ENCODE data around the gene OR5J2. TPM values are rescaled to one million over a fixed set of nuclear protein-coding genes. Genes with fewer than 3 reads are reported as not detected.
"Not testable (repeated sequence)": the region's sequence is repeated elsewhere in the genome, so short reads cannot be mapped to it uniquely, and the experiment has no call there.

Gene OR5J2
- not detected in 2 replicates for total RNA-seq (2014; rRNA removed; shearing (Covaris generic))

GRCh38 chr11:56176318-56176717 lies at the start of gene OR5J2:
OR5J2 (plus strand) TSS chr11:56176618; CDS start chr11:56176618, 0 bp downstream.
- no peak for DNase-seq (ENCODE audit: low read depth)

- DNase-seq (ENCODE audit: low read depth): no peak
Observed at GRCh38 chr11:56140151-56140661, 36.2 kb upstream of the OR5J2 start, which contains the start of gene OR8J3. OR8J3 (minus strand) TSS chr11:56140201; CDS start chr11:56137718, 2,483 bp downstream.

- DNase-seq (ENCODE audit: low read depth): not testable (repeated sequence)
Observed at GRCh38 chr11:56143681-56144080, 32.7 kb upstream of the OR5J2 start.

GRCh38 chr11:56151376-56151775 lies 25.0 kb upstream of the OR5J2 start:
- no peak for DNase-seq (ENCODE audit: low read depth)

GRCh38 chr11:56152333-56152732 lies 24.1 kb upstream of the OR5J2 start:
- no peak for DNase-seq (ENCODE audit: low read depth)

- DNase-seq (ENCODE audit: low read depth): no peak
Observed at GRCh38 chr11:56160217-56160616, 16.2 kb upstream of the OR5J2 start, which contains the start of gene OR8K5. OR8K5 (minus strand) TSS chr11:56160317; CDS start chr11:56160317, 0 bp downstream.

GRCh38 chr11:56163804-56164203 lies 12.6 kb upstream of the OR5J2 start:
- DNase-seq (ENCODE audit: low read depth): no peak

- DNase-seq (ENCODE audit: low read depth): no peak
Observed at GRCh38 chr11:56172256-56172830, 4.1 kb upstream of the OR5J2 start.

GRCh38 chr11:56183459-56183858 lies 7.0 kb downstream of the OR5J2 start:
- no peak for DNase-seq (ENCODE audit: low read depth)

DNA sequence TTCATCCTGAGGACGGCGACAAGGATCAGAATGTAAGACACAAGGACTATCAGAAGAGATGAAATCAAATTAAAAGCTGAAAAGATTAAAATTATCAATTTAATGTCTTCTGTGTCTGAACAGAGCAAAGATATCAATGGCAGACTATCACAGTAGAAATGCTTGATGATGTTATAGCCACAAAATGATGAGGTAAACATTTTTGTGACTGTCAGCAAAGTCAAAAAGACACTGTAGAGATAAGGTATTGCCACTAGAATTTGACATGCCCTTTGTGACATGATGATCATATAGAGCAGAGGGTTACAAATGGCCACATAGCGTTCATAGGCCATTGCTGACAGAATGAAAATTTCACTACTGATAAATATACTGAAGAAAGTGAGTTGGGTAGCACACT lies 12.2 kb downstream of the OR5J2 start:
- DNase-seq (ENCODE audit: low read depth): no peak

GRCh38 chr11:56196705-56197104 lies 20.3 kb downstream of the OR5J2 start:
- DNase-seq (ENCODE audit: low read depth): no peak

GRCh38 chr11:56197367-56197766 lies 20.9 kb downstream of the OR5J2 start:
- no peak for DNase-seq (ENCODE audit: low read depth)

GRCh38 chr11:56207790-56208189 lies 31.4 kb downstream of the OR5J2 start:
- DNase-seq (ENCODE audit: low read depth): no peak

DNA sequence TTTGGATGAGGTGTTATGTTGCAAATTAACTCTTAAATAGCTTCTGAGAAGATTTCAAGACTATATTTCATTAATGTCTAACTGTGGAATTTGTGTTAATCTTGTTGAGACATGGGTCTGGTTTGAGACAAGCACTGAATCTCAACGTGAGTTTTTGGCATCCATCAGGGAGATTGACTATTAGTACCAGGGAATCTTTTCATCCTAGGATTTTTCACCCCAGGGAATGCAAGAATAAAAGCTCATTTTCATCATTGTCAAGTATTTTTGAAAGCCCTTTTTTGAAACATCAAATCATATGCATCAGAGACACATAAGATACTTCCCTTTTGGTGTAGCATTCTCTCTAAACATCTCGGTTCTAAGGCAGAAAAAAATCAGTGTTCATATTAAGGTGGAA lies 38.1 kb downstream of the OR5J2 start:
- no peak for DNase-seq (ENCODE audit: low read depth)

DNA sequence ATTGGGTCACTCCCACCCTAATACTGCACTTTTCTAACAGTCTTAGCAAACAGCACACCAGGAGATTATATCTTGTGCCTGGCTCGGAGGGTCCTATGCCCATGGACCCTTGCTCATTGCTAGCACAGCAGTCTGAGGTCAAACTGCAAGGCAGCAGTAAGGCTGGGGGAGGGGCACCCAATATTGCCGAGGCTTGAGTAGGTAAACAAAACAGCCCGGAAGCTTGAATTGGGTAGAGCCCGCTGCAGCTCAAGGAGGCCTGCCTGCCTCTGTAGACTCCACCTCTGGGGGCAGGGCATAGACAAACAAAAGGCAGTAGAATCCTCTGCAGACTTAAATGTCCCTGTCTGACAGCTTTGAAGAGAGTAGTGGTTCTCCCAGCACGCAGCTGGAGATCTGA lies 43.3 kb downstream of the OR5J2 start:
- not testable (repeated sequence) for DNase-seq (ENCODE audit: low read depth)

Other genes with a start within 250 kb of the OR5J2 start
- not detected in 2 replicates for gene OR5I1, start 240.2 kb upstream of the OR5J2 start, total RNA-seq (2014; rRNA removed; shearing (Covaris generic))
- not detected in 2 replicates for gene OR10AG1, start 206.7 kb upstream of the OR5J2 start, total RNA-seq (2014; rRNA removed; shearing (Covaris generic))
- gene OR5F1, start 182.0 kb upstream of the OR5J2 start, total RNA-seq (2014; rRNA removed; shearing (Covaris generic)): not detected in 2 replicates
- not detected in 2 replicates for gene OR5AS1, start 149.0 kb upstream of the OR5J2 start, total RNA-seq (2014; rRNA removed; shearing (Covaris generic))
- not detected in 2 replicates for gene OR8I2, start 83.3 kb upstream of the OR5J2 start, total RNA-seq (2014; rRNA removed; shearing (Covaris generic))
- gene OR8H2, start 72.9 kb upstream of the OR5J2 start, total RNA-seq (2014; rRNA removed; shearing (Covaris generic)): not detected in 2 replicates
- gene OR8H3, start 54.2 kb upstream of the OR5J2 start, total RNA-seq (2014; rRNA removed; shearing (Covaris generic)): not detected in 2 replicates
- gene OR8J3, start 36.4 kb upstream of the OR5J2 start, total RNA-seq (2014; rRNA removed; shearing (Covaris generic)): not detected in 2 replicates
- gene OR8K5, start 16.3 kb upstream of the OR5J2 start, total RNA-seq (2014; rRNA removed; shearing (Covaris generic)): not detected in 2 replicates
- not detected in 2 replicates for gene OR5T2, start 57.6 kb downstream of the OR5J2 start, total RNA-seq (2014; rRNA removed; shearing (Covaris generic))
- not detected in 2 replicates for gene OR5T3, start 75.6 kb downstream of the OR5J2 start, total RNA-seq (2014; rRNA removed; shearing (Covaris generic))
- gene OR5T1, start 97.5 kb downstream of the OR5J2 start, total RNA-seq (2014; rRNA removed; shearing (Covaris generic)): not detected in 2 replicates
- not detected in 2 replicates for gene OR8H1, start 115.6 kb downstream of the OR5J2 start, total RNA-seq (2014; rRNA removed; shearing (Covaris generic))
- not detected in 2 replicates for gene OR8K3, start 138.5 kb downstream of the OR5J2 start, total RNA-seq (2014; rRNA removed; shearing (Covaris generic))
- gene OR8K1, start 169.4 kb downstream of the OR5J2 start, total RNA-seq (2014; rRNA removed; shearing (Covaris generic)): not detected in 2 replicates
- gene OR8J1, start 177.7 kb downstream of the OR5J2 start, total RNA-seq (2014; rRNA removed; shearing (Covaris generic)): not detected in 2 replicates
- not detected in 2 replicates for gene OR8U1, start 199.0 kb downstream of the OR5J2 start, total RNA-seq (2014; rRNA removed; shearing (Covaris generic))
- gene OR5AL1, start 236.1 kb downstream of the OR5J2 start, total RNA-seq (2014; rRNA removed; shearing (Covaris generic)): not detected in 2 replicates

All from RPMI7951 (cell line).